HL-60 (cell line): Measurements from ENCODE around the gene GFOD2.

Experiments used
- DNase-seq, 2 experiments: peaks; one replicate each; pipeline ENCODE4 v3.0.0-alpha.2; 2010 to 2020; ENCODE audit warnings: low read depth in 1 of 2, low spot score in 1 of 2
- H3K27ac ChIP-seq: fragments of 250-450 bp; sonication (Bioruptor Pico); replicated peaks from 2 replicates; pipeline ENCODE4 v1.5.1; 2020; ENCODE audit warnings: mild to moderate bottlenecking, moderate library complexity
- H3K27me3 ChIP-seq: fragments of 250-450 bp; sonication (Bioruptor Pico); 2 replicates; pipeline ENCODE4 v1.5.1; 2021; ENCODE audit warnings: mild to moderate bottlenecking, moderate library complexity; ENCODE audit not compliant: insufficient read depth, poor library complexity, severe bottlenecking
- H3K4me3 ChIP-seq: replicated peaks from 2 replicates; pipeline ENCODE4 v1.5.1; 2011; ENCODE audit warnings: mild to moderate bottlenecking, control low read depth, low read length; ENCODE audit not compliant: insufficient read depth
- GABPA ChIP-seq: IDR thresholded peaks from 2 replicates; pipeline ENCODE4 v1.6.1; 2012; ENCODE audit warnings: low read depth
- POLR2AphosphoS5 ChIP-seq: IDR thresholded peaks from 2 replicates; pipeline ENCODE4 v1.6.1; 2012; ENCODE audit warnings: low read depth
- SPI1 ChIP-seq: IDR thresholded peaks from 2 replicates; pipeline ENCODE4 v1.6.1; 2012; ENCODE audit warnings: low read depth, mild to moderate bottlenecking, borderline replicate concordance
- TF ChIP-seq, protein P1 (sequence below): IDR thresholded peaks from 2 replicates; pipeline ENCODE4 v1.6.1; 2012; ENCODE audit warnings: low read depth; ENCODE audit not compliant: insufficient replicate concordance
- TF ChIP-seq, protein P2 (sequence below): IDR thresholded peaks from one replicate; pipeline ENCODE4 v1.5.1; 2011; ENCODE audit warnings: low read length, control low read depth, inconsistent platforms; ENCODE audit not compliant: insufficient read depth

The GFOD2 gene

DNA sequence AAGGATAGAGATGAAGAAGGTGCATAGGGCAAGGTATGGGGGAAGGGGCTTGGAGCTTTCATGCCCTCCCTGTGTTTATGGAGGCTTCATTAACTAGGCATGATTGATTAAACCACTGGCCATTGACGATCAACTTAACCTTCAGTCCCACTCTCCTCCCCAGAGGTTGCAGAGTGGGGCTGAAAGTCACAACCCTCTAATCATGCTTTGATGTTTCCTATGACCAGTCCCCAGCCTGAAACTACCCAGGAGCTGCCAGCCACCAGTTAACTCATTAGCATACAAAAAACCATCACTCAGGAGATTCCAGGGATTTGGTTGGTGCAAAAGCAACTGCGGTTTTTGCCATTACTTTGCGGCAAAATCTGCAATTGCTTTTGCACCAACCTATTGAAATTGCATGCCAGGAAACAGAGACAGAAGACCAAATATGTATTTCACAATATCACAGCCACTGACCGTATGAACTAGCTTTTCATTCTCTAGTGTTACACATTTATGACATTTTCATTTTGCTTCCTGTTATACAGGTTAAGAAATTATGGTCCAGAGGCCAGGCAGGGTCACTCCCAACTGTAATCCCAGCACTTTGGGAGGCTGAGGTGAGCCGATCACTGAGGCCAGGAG is 5.4 kb downstream of the GFOD2 start:
- Histone ChIP-seq H3K4me3 (no peak overlapping the region), H3K27me3 (no peaks in the 10 kb centered on the region), H3K27ac (peak overlapping the region; percentile 25; the same call in 1 of the 2 replicates)
- peak; percentile 66 to 75 for DNase-seq
- no peak for TF ChIP-seq GABPA
- TF ChIP-seq, protein P1, sequence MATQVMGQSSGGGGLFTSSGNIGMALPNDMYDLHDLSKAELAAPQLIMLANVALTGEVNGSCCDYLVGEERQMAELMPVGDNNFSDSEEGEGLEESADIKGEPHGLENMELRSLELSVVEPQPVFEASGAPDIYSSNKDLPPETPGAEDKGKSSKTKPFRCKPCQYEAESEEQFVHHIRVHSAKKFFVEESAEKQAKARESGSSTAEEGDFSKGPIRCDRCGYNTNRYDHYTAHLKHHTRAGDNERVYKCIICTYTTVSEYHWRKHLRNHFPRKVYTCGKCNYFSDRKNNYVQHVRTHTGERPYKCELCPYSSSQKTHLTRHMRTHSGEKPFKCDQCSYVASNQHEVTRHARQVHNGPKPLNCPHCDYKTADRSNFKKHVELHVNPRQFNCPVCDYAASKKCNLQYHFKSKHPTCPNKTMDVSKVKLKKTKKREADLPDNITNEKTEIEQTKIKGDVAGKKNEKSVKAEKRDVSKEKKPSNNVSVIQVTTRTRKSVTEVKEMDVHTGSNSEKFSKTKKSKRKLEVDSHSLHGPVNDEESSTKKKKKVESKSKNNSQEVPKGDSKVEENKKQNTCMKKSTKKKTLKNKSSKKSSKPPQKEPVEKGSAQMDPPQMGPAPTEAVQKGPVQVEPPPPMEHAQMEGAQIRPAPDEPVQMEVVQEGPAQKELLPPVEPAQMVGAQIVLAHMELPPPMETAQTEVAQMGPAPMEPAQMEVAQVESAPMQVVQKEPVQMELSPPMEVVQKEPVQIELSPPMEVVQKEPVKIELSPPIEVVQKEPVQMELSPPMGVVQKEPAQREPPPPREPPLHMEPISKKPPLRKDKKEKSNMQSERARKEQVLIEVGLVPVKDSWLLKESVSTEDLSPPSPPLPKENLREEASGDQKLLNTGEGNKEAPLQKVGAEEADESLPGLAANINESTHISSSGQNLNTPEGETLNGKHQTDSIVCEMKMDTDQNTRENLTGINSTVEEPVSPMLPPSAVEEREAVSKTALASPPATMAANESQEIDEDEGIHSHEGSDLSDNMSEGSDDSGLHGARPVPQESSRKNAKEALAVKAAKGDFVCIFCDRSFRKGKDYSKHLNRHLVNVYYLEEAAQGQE: no peak
- no peak for TF ChIP-seq POLR2AphosphoS5
- TF ChIP-seq, protein P2, sequence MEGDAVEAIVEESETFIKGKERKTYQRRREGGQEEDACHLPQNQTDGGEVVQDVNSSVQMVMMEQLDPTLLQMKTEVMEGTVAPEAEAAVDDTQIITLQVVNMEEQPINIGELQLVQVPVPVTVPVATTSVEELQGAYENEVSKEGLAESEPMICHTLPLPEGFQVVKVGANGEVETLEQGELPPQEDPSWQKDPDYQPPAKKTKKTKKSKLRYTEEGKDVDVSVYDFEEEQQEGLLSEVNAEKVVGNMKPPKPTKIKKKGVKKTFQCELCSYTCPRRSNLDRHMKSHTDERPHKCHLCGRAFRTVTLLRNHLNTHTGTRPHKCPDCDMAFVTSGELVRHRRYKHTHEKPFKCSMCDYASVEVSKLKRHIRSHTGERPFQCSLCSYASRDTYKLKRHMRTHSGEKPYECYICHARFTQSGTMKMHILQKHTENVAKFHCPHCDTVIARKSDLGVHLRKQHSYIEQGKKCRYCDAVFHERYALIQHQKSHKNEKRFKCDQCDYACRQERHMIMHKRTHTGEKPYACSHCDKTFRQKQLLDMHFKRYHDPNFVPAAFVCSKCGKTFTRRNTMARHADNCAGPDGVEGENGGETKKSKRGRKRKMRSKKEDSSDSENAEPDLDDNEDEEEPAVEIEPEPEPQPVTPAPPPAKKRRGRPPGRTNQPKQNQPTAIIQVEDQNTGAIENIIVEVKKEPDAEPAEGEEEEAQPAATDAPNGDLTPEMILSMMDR: no peak
- TF ChIP-seq SPI1: no peak

DNA sequence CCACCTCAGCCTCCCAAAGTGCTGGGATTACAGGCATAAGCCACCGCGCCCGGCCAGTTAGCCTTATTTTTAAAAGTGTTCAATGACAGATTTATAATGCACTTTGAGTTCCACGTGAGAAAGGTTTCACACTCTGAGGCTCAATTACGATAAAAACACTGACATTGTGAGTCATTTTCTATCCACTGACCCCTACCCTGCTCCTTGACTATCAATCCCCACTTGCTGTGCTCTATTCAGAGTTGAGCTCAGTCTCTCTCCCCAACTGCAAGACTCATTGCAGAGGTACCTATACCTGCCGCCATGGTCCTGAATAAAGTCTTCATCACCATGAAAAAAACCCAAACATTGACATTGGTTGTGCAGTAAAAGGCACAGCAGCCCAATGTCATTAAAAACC is 8.5 kb downstream of the GFOD2 start:
- Histone ChIP-seq H3K4me3 (no peak overlapping the region), H3K27ac (no peak overlapping the region), H3K27me3 (no peaks in the 10 kb centered on the region)
- no peak for DNase-seq
- TF ChIP-seq, protein P2: no peak
- TF ChIP-seq, protein P1: no peak
- no peak for TF ChIP-seq GABPA
- no peak for TF ChIP-seq POLR2AphosphoS5

DNA sequence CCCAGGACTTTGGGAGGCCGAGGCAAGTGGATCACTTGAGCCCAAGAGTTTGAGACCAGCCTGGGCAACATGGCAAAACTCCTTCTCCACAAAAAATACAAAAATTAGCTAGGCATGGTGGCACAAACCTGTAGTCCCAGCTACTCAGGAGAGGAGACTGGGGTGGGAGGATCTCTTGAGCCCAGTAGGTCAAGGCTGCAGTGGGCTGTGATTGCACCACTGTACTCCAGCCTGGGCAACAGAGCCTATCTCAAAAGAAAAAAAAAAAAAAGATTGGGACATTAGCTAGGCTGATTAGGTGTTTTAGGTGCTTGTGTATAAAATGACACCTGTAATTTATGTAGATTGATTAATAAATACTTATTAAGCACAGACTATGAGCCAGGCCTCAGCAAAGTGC is 10.1 kb downstream of the GFOD2 start:
- TF ChIP-seq GABPA: no peak
- TF ChIP-seq, protein P1: no peak
- TF ChIP-seq POLR2AphosphoS5: no peak
- TF ChIP-seq, protein P2: no peak
- no peak for TF ChIP-seq SPI1
- H3K27ac ChIP-seq: no peak overlapping the region
- H3K27me3 ChIP-seq: no peaks in the 10 kb centered on the region
- no peak overlapping the region for H3K4me3 ChIP-seq
- no peak for DNase-seq
